Panc1 (cell line): ENCODE measurements around the gene ESYT2. TPM values are rescaled to one million over a fixed set of nuclear protein-coding genes. Genes with fewer than 3 reads are reported as not detected.

ENCODE experiments used
- ATAC-seq: fragments of 200-7000 bp; cut with Tn5 transposase; 2 replicates; pipeline ENCODE4 v1.9.1; 2020; ENCODE audit warnings: mild to moderate bottlenecking, moderate library complexity
- BruUV-seq: library from RNA; stranded (reverse); fragments of 400-500 nt; replicated peaks from 2 replicates; lab custom pipeline; 2021; lab: Mats Ljungman, UMichigan
- CTCF ChIA-PET: fragments of 300-600 bp; sonication (Branson Sonifier 250); formaldehyde crosslinking; loops from one replicate; lab custom pipeline; 2022; ENCODE audit warnings: antibody characterized with exemption; lab: Charles Lee
- POLR2A ChIA-PET: fragments of 300-600 bp; sonication (Branson Sonifier 250); formaldehyde crosslinking; loops from one replicate; lab custom pipeline; 2022; ENCODE audit warnings: antibody characterized with exemption; lab: Charles Lee
- DNase-seq: peaks from one replicate; pipeline ENCODE4 v3.0.0-alpha.2; 2010; ENCODE audit warnings: low read depth, low spot score
- H3K27ac ChIP-seq: 2 replicates; pipeline ENCODE4 v1.5.1; 2011; ENCODE audit warnings: mild to moderate bottlenecking, low read length, inconsistent platforms
- H3K27me3 ChIP-seq: fragments of 200-500 bp; sonication (Bioruptor generic); 2 replicates; pipeline ENCODE4 v1.6.0; 2014; ENCODE audit warnings: low read length, inconsistent platforms; ENCODE audit not compliant: control insufficient read depth, insufficient read depth
- H3K36me3 ChIP-seq: fragments of 200-500 bp; sonication (Bioruptor generic); 2 replicates; pipeline ENCODE4 v1.5.1; 2014; ENCODE audit warnings: inconsistent platforms, mild to moderate bottlenecking, low read length, moderate library complexity; ENCODE audit not compliant: control insufficient read depth, insufficient read depth
- H3K4me1 ChIP-seq: 2 replicates; pipeline ENCODE4 v1.5.1; 2011; ENCODE audit warnings: inconsistent platforms, mild to moderate bottlenecking, low read length, moderate library complexity; ENCODE audit not compliant: control insufficient read depth, insufficient read depth
- H3K4me3 ChIP-seq, 2 experiments: 2 replicates each; pipeline ENCODE4 v1.5.1; 2011 to 2012; ENCODE audit warnings: low read depth in 2 of 2, low read length in 2 of 2, mild to moderate bottlenecking in 2 of 2, inconsistent platforms in 1 of 2, moderate library complexity in 1 of 2
- H3K9me3 ChIP-seq: fragments of 200-500 bp; sonication (Bioruptor generic); 2 replicates; pipeline ENCODE4 v1.5.1; 2014; ENCODE audit warnings: low read depth, mild to moderate bottlenecking, inconsistent platforms, low read length, moderate library complexity; ENCODE audit not compliant: control insufficient read depth, insufficient read depth
- CTCF ChIP-seq: fragments of 450-650 bp; IDR thresholded peaks from 2 replicates; pipeline ENCODE4 v1.5.1; 2017; ENCODE audit warnings: mild to moderate bottlenecking
- POLR2AphosphoS5 ChIP-seq: IDR thresholded peaks from 2 replicates; pipeline ENCODE4 v1.6.1; 2012; ENCODE audit warnings: mild to moderate bottlenecking, low read depth, low read length, moderate library complexity
- REST ChIP-seq, 2 experiments: IDR thresholded peaks; 2 replicates each; pipeline ENCODE4 v1.6.1; 2011 to 2012; ENCODE audit warnings: low read depth in 2 of 2, control low read depth in 1 of 2, low read length in 1 of 2, mild to moderate bottlenecking in 1 of 2, moderate library complexity in 1 of 2; ENCODE audit not compliant: insufficient read depth in 1 of 2
- SIN3A ChIP-seq: IDR thresholded peaks from 2 replicates; pipeline ENCODE4 v1.6.1; 2012; ENCODE audit warnings: low read depth, mild to moderate bottlenecking, low read length, moderate library complexity, borderline replicate concordance; ENCODE audit not compliant: insufficient read depth
- TCF7L2 ChIP-seq: IDR thresholded peaks from 2 replicates; pipeline ENCODE4 v1.6.1; 2011; ENCODE audit warnings: mild to moderate bottlenecking, low read depth, low read length, inconsistent platforms
- in situ Hi-C: cut with HindIII; loops from 2 replicates; pipeline ENCODE4 v1.10.0; 2016; ENCODE audit warnings: low sequenced_read_pairs, low pct_unique_long_range_greater_than_20kb
- intact Hi-C: fragments of 100-400 bp; cut with micrococcal nuclease; formaldehyde crosslinking; loops from one replicate; pipeline ENCODE4 v1.10.0; 2022; ENCODE audit not compliant: unreplicated experiment
- total RNA-seq: library from RNA; stranded (reverse); gene quantifications from one replicate; pipeline ENCODE4 v1.2.1, GENCODE V29; 2021; ENCODE audit not compliant: unreplicated experiment

The ESYT2 gene
- total RNA-seq, 1 experiment from 2014 or later: 92.7 TPM

- Histone ChIP-seq H3K27me3 (no peaks in the 10 kb centered on the region), H3K9me3 (no peaks in the 10 kb centered on the region), H3K4me1 (peaks cover 47% of the 10 kb centered on the region), H3K36me3 (no peaks in the 10 kb centered on the region; the same call in none of the 2 replicates), H3K27ac (peak overlapping the region; percentile 68), H3K4me3 (no peak overlapping the region)
- ATAC-seq (no peak), DNase-seq (no peak)
- no TSS peak for BruUV-seq
- TF ChIP-seq TCF7L2 (no peak), POLR2AphosphoS5 (no peak)
- intact Hi-C loops (no loop called here), in situ Hi-C loops (no loop called here)
- POLR2A ChIA-PET: interaction anchor here (0.6 kb wide), 1 partner anchor 13 kb away, joined by 3 read pairs; no protein-coding TSS in a partner anchor
- CTCF ChIA-PET: no interaction called here
Measured at GRCh38 chr7:158861004-158861787, 31.9 kb upstream of the ESYT2 start.

- DNase-seq (no peak), ATAC-seq (no peak)
- TF ChIP-seq TCF7L2 (no peak), SIN3A (no peak), POLR2AphosphoS5 (no peak), REST (IDR thresholded peaks at IDR 0.05; ENCODE audit: insufficient read depth in 1 of 2, low read depth in 2 of 2, low read length in 1 of 2) (no peak), CTCF (no peak)
- Histone ChIP-seq H3K4me3 (no peak overlapping the region), H3K27ac (peak overlapping the region; percentile 68; the same call in 1 of the 2 replicates), H3K27me3 (no peaks in the 10 kb centered on the region), H3K4me1 (peaks cover 46% of the 10 kb centered on the region), H3K36me3 (no peaks in the 10 kb centered on the region; the same call in none of the 2 replicates), H3K9me3 (no peaks in the 10 kb centered on the region)
- intact Hi-C loops (no loop called here), in situ Hi-C loops (no loop called here)
- ChIA-PET POLR2A (interaction anchor here (0.6 to 0.8 kb wide), 3 partner anchors 8 to 41 kb away, joined by 3 to 12 read pairs (median 4); no protein-coding TSS in a partner anchor), CTCF (no interaction called here)
- no TSS peak for BruUV-seq
Measured at GRCh38 chr7:158860394-158860793, 31.1 kb upstream of the ESYT2 start.
